22Rv1 (cell line): ENCODE data around the gene YWHAG.

Experiments
- H3K27ac ChIP-seq: fragments of 450-650 bp; 2 replicates; pipeline ENCODE4 v1.5.1; 2017
- ZFX ChIP-seq: fragments of 450-650 bp; IDR thresholded peaks from 2 replicates; pipeline ENCODE4 v1.6.1; 2017; ENCODE audit warnings: antibody characterized with exemption, borderline replicate concordance
- TF ChIP-seq, protein P1 (sequence below): fragments of 450-650 bp; IDR thresholded peaks from 2 replicates; pipeline ENCODE4 v1.5.1; 2017; ENCODE audit warnings: mild to moderate bottlenecking

The YWHAG gene

DNA sequence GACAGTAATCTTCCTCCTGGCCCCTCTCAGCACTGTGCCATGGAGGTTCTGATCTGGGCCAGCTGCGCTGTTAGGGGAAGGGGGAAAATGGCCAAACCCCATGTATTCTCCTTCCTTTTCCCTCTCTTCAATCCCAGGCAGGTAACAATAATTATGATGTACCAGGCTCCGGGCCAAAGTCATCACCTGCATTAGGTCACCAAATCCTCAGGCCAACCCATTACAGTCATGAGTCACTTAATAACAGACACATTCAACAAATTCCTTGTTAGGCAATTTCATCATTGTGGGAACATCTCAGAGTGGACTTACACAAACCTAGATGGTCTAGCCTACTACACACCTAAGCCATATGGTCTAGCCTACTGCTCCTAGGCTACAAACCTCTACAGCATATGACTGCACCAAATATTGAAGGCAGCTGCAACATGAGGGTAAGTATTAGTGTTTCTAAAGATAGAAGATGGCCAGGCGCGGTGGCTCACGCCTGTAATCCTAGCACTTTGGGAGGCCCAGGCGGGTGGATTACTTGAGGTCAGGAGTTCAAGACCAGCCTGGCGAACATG lies 58.5 kb downstream of the YWHAG start:
- H3K27ac ChIP-seq = peak overlapping the region; percentile 98
- TF ChIP-seq, protein P1, sequence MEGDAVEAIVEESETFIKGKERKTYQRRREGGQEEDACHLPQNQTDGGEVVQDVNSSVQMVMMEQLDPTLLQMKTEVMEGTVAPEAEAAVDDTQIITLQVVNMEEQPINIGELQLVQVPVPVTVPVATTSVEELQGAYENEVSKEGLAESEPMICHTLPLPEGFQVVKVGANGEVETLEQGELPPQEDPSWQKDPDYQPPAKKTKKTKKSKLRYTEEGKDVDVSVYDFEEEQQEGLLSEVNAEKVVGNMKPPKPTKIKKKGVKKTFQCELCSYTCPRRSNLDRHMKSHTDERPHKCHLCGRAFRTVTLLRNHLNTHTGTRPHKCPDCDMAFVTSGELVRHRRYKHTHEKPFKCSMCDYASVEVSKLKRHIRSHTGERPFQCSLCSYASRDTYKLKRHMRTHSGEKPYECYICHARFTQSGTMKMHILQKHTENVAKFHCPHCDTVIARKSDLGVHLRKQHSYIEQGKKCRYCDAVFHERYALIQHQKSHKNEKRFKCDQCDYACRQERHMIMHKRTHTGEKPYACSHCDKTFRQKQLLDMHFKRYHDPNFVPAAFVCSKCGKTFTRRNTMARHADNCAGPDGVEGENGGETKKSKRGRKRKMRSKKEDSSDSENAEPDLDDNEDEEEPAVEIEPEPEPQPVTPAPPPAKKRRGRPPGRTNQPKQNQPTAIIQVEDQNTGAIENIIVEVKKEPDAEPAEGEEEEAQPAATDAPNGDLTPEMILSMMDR = no peak
- TF ChIP-seq ZFX = no peak

DNA sequence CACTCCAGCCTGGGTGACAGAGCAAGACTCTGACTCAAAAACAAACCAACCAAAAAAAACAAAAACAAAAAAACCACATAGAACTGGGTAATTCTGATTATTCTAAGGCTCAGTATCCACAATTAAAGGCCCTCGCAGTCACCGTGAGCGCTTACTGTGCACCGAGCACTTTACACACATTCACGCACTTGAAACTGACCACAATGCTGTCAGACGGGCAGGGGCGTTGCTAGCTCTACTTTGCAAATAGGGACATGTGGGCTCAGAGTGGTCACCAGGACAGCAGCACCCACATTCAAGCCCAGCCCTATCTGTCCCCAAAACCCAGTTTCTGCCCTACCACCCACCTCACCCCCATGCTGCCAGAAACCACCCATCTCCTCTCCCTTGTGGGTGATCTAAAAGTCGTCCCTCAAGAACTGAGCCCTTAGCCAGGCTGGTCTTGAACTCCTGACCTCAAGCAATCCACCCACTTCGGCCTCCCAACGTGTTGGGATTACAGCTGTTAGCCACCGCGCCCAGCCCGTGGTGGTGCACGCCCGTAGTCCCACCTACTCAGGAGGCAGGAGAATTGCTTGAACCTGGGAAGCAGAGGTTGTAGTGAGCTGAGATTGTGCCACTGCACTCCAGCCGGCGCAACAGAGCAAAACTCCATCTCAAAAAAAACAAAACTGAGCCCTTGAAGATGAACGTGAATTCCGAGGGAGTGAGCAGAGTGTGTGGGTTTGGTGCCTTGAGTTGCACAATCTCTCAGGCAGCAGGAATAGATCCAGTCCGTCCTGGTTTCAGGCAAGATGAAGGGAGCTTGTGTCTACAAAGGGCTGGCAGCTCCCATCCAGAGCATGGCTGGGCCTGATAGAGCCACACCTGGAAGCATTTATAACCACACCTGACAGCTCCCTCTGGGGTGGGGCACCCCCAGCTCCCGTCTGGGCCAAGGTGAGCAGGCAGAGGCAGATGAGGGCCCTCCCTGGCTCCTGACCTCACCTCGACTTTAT lies 61.7 kb downstream of the YWHAG start:
- H3K27ac ChIP-seq = peak overlapping the region; percentile 13; the same call in 1 of the 2 replicates
- TF ChIP-seq ZFX = no peak

DNA sequence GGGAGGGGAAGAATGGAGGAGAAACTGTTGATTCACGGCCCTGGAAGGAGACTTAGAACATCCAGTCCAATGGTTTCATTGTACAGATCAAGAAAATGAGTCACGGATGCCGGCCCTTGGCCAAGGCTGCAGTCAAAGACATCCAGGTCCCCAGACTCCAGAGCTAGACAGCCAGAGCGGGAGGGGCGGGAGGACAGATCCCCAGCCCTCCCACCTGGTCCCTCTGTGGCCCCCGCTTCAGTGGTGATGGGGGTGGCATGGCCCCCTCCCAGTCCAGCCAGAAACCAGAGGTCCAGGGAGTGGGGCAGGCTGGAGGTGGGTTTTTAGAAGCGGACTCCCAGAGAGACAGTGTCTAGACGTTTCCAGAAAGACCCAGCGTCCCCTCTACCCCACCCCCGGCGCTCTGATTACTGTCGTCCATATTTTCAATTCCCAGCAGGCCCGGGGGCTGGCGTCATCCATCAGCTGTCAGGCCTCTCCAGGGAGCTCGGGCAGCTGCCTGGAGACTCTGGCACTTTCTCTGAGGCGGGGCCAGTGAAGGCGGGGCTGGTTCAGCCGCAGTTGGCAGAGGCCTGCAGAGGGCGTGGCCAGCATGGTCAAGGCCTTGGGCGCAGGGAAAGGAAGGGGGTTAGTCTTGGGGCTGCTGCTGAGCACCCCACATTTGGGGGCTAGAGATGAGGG lies 64.3 kb downstream of the YWHAG start:
- no peak for TF ChIP-seq ZFX
- TF ChIP-seq, protein P1 = 0 out of 2 replicates have a peak, but pooled peaks have one; percentile 7
- H3K27ac ChIP-seq = peak overlapping the region; percentile 79

DNA sequence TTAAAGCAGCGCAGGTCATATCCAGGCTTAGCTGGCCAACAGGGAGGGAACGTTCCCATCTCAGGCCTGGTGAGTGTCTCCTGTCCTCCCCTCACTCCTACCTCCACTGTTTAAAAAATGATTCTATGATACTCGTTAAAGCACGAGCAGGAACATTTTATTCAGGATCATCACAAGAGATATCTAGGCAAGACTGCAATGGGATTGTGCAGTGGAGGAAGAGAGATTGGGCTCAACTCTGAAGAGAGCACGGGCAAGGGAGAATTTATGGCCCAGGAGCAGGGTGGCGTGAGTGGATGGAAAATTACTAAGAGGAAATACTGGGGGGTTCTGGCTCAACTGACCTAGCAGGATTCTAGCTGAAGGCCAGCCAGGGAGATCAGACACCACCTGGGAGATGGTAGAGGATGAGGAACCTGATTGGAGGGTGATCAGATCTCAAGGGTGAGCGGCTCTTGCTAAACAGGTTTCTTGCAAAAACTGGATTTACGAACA lies 65.3 kb downstream of the YWHAG start:
- H3K27ac ChIP-seq = peak overlapping the region; percentile 79
- no peak for TF ChIP-seq ZFX
- TF ChIP-seq, protein P1 = no peak

DNA sequence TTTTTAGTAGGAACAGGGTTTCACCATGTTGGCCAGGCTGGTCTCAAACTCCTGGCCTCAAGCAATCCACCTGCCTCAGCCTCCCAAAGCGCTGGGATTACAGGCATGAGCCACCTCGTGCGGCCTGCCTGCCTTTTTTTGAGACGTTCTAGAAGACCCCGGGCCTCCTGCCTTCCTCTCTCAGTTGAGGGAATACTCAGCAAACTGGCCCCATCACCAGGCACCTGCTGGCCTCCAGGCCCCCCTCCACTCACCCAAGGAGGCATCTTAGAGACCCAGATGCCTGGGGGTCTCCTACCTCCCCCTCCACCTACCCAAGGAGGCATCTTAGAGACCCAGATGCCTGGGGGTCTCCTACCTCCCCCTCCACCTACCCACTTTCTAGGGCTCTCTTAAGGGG lies 65.9 kb downstream of the YWHAG start:
- H3K27ac ChIP-seq = peak overlapping the region; percentile 79

DNA sequence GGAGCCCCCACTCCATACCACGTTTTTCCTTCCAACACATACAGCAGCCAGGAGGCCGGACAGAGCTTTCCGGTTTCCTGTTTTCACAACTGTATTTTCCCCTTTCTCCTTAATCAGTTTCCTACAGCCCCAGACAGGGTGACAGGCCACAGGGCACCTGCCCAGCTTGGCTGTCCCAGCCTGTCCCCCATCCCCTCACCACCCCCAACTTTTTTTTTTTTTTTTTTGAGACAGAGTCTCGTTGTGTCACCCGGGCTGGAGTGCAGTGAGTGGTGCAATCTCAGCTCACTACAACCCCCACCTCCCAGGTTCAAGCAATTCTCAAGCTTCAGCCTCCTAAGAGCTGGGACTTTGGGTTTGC lies 66.6 kb downstream of the YWHAG start:
- no peak for TF ChIP-seq ZFX
- TF ChIP-seq, protein P1 = no peak
- peak overlapping the region; percentile 79 for H3K27ac ChIP-seq

DNA sequence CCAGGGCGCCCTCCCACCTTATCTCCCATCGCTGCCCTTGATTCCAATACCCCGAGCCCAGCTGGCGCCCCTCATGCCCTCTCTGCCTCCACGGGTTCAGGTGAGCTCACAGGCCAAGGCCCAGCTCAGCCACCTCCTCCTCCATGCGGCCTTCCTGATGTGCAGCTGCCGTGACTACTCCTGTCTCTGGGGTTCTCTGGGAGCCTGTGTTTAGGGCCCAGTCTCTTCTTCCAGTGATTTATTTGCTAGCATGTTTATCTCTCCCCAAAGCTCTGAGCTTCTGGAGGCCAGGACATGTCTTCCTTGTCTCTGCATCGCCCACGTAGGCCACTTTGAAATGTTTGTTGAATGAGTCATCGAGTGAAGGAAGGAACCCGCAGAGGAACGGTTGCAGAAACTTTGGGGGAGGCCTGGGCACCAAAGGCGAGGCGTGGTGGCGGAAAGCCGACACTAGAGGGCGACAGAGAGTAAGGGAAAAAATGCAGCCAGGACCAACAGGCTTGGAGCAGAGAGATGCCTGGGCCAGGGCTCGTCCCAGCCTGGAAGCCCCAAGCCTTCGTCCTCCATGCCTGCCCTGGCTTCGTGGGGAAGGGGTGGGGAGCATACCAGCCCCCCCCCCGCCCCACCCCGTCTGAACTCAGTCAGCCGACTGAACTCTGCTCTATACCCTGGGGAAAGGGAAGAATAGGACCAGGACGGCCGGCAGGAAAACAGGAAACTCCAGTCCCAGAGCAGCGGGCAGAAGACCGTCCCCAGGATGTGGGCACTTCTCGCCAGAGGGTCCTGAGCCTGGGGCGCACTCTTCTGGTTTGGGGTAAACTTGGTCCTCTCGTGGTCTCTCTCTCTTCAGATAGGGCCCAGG lies 67.2 kb downstream of the YWHAG start:
- peak overlapping the region; percentile 79 for H3K27ac ChIP-seq

DNA sequence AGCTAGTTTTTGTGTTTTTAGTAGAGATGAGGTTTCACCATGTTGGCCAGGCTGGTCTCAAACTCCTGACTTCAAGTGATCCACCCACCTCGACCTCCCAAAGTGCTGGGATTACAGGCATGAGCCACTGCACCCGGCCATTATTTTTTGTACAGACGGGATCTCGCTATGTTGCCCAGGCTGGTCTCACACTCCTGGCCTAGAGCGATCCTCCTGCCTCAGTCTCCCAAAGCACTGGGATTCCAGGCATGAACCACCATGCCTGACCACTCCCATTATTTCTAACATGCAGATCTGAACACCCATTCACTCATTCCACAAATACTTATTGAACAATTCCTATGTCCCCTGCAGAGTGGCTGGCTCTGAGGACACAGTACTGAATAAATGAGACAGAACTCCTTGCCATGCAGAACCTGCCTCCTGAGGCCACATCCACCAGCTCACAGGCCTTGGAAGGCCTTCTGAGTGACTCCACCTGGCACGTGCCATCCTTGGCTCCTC lies 67.9 kb downstream of the YWHAG start:
- H3K27ac ChIP-seq = peak overlapping the region; percentile 79

More for the DNA sequence above, 67.2 kb downstream of the YWHAG start:
- TF ChIP-seq ZFX = no peak
- TF ChIP-seq, protein P1 = peak; percentile 99
